Neural cell (in vitro differentiated cells): Measurements from ENCODE around the gene TAS2R1. TPM values are rescaled to one million over a fixed set of nuclear protein-coding genes. Genes with fewer than 3 reads are reported as not detected.

Source experiments
- H2AFZ ChIP-seq: fragments of 200-600, 300-800 bp; sonication (generic), shearing (Covaris generic); 2 replicates; pipeline ENCODE4 v1.6.0; 2014; ENCODE audit warnings: low read depth, mild to moderate bottlenecking, antibody characterized with exemption, low read length, moderate library complexity
- H3F3A ChIP-seq: fragments of 200-600 bp; shearing (Covaris generic); 2 replicates; pipeline ENCODE4 v1.6.1; 2016; ENCODE audit warnings: mild to moderate bottlenecking, moderate library complexity, mixed read lengths, antibody characterized with exemption, low read length; ENCODE audit not compliant: insufficient read depth, poor library complexity, severe bottlenecking
- H3K27ac ChIP-seq: fragments of 200-600, 300-800 bp; sonication (generic), shearing (Covaris generic); 2 replicates; pipeline ENCODE4 v1.5.1; 2014; ENCODE audit warnings: mild to moderate bottlenecking, low read length, moderate library complexity
- H3K27me3 ChIP-seq: fragments of 300-800, 200-600 bp; sonication (generic), shearing (Covaris generic); 2 replicates; pipeline ENCODE4 v1.6.0; 2014; ENCODE audit warnings: mild to moderate bottlenecking, low read depth, low read length, moderate library complexity; ENCODE audit not compliant: insufficient read depth
- H3K36me3 ChIP-seq: fragments of 300-800, 200-600 bp; sonication (generic), shearing (Covaris generic); 2 replicates; pipeline ENCODE4 v1.5.1; 2014; ENCODE audit warnings: mild to moderate bottlenecking, antibody characterized with exemption, low read length, moderate library complexity; ENCODE audit not compliant: insufficient read depth
- H3K4me2 ChIP-seq: fragments of 300-800, 200-600 bp; sonication (generic), shearing (Covaris generic); 2 replicates; pipeline ENCODE4 v1.6.0; 2014; ENCODE audit warnings: mild to moderate bottlenecking, low read length
- H3K4me3 ChIP-seq: fragments of 300-800, 200-600 bp; sonication (generic), shearing (Covaris generic); 2 replicates; pipeline ENCODE4 v1.5.1; 2014; ENCODE audit warnings: mild to moderate bottlenecking, low read length, moderate library complexity
- H3K79me2 ChIP-seq: fragments of 200-600 bp; shearing (Covaris generic); replicated peaks from 2 replicates; pipeline ENCODE4 v1.6.0; 2014; ENCODE audit warnings: mild to moderate bottlenecking, low read length, moderate library complexity; ENCODE audit not compliant: insufficient read depth
- H3K9ac ChIP-seq: fragments of 300-800, 200-600 bp; sonication (generic), shearing (Covaris generic); 2 replicates; pipeline ENCODE4 v1.6.1; 2016; ENCODE audit warnings: mild to moderate bottlenecking, low read length, mixed read lengths
- H3K9me2 ChIP-seq: fragments of 200-600 bp; shearing (Covaris generic); 2 replicates; pipeline ENCODE4 v1.6.1; 2016; ENCODE audit warnings: mild to moderate bottlenecking, low read length, mixed read lengths; ENCODE audit not compliant: insufficient read depth
- H3K9me3 ChIP-seq: fragments of 200-600, 300-800 bp; sonication (generic), shearing (Covaris generic); 2 replicates; pipeline ENCODE4 v1.6.1; 2016; ENCODE audit warnings: mild to moderate bottlenecking, mixed run types, low read length, moderate library complexity, mixed read lengths
- H4K20me1 ChIP-seq: fragments of 200-600 bp; shearing (Covaris generic); 2 replicates; pipeline ENCODE4 v1.6.1; 2016; ENCODE audit warnings: mild to moderate bottlenecking, mixed run types; ENCODE audit not compliant: insufficient read depth
- CTCF ChIP-seq: fragments of 450-650 bp; IDR thresholded peaks from 2 replicates; pipeline ENCODE4 v1.5.1; 2014; ENCODE audit warnings: antibody characterized with exemption, mild to moderate bottlenecking, moderate library complexity; ENCODE audit not compliant: poor library complexity, severe bottlenecking
- EP300 ChIP-seq: fragments of 450-650 bp; conservative IDR thresholded peaks from 2 replicates; pipeline ENCODE4 v1.6.1; 2014; ENCODE audit warnings: antibody characterized with exemption, mild to moderate bottlenecking, moderate library complexity; ENCODE audit not compliant: poor library complexity, severe bottlenecking
- EZH2 ChIP-seq: fragments of 200-600, 300-800 bp; shearing (Covaris generic), sonication (generic); IDR thresholded peaks from 2 replicates; pipeline ENCODE4 v1.6.1; 2014; ENCODE audit warnings: antibody characterized with exemption, low read length, borderline replicate concordance, mild to moderate bottlenecking; ENCODE audit not compliant: insufficient read depth, poor library complexity, severe bottlenecking
- POLR2AphosphoS5 ChIP-seq: IDR thresholded peaks from 2 replicates; pipeline ENCODE4 v1.6.1; 2012
- RAD21 ChIP-seq: fragments of 450-650 bp; conservative IDR thresholded peaks from 2 replicates; pipeline ENCODE4 v1.6.1; 2014; ENCODE audit warnings: antibody characterized with exemption, mild to moderate bottlenecking, moderate library complexity
- REST ChIP-seq: IDR thresholded peaks from 2 replicates; pipeline ENCODE4 v1.6.1; 2012; ENCODE audit warnings: borderline replicate concordance
- TAF1 ChIP-seq: IDR thresholded peaks from 2 replicates; pipeline ENCODE4 v1.6.1; 2012; ENCODE audit warnings: low read depth
- polyA plus RNA-seq: library from polyadenylated mRNA; depleted of rRNA; stranded (reverse); fragments of >200 nt; gene quantifications from 2 replicates; pipeline ENCODE4 v1.2.3, GENCODE V29; 2014

Gene TAS2R1
- polyA plus RNA-seq, 1 donor from 2014 or later, result 0.41 TPM

GRCh38 chr5:9621379-9621903 lies 8.7 kb downstream of the TAS2R1 start:
- Histone ChIP-seq H3K79me2 (no peaks in the 10 kb centered on the region), H3K9ac (no peak overlapping the region), H3F3A (no peaks in the 10 kb centered on the region), H2AFZ (no peak overlapping the region), H3K4me3 (no peak overlapping the region), H3K36me3 (no peaks in the 10 kb centered on the region), H3K4me2 (no peak overlapping the region), H3K27ac (no peak overlapping the region), H4K20me1 (no peaks in the 10 kb centered on the region), H3K9me3 (no peaks in the 10 kb centered on the region), H3K9me2 (no peaks in the 10 kb centered on the region), H3K27me3 (no peaks in the 10 kb centered on the region)
- TF ChIP-seq TAF1 (no peak), RAD21 (no peak), EZH2 (no peak), POLR2AphosphoS5 (no peak)

- Histone ChIP-seq H3K79me2 (no peaks in the 10 kb centered on the region), H3K9me3 (no peaks in the 10 kb centered on the region)
- TF ChIP-seq POLR2AphosphoS5 (no peak), RAD21 (no peak), EZH2 (no peak), REST (no peak), EP300 (no peak), CTCF (no peak), TAF1 (no peak)
Observed at GRCh38 chr5:9619331-9620092, 10.6 kb downstream of the TAS2R1 start.

More at GRCh38 chr5:9619331-9620092, 10.6 kb downstream of the TAS2R1 start:
- H3F3A ChIP-seq, result no peaks in the 10 kb centered on the region
- no peak overlapping the region for H3K27ac ChIP-seq
- H3K27me3 ChIP-seq, result no peaks in the 10 kb centered on the region
- H3K36me3 ChIP-seq, result no peaks in the 10 kb centered on the region
- no peak overlapping the region for H3K9ac ChIP-seq
- no peak overlapping the region for H3K4me3 ChIP-seq
- no peak overlapping the region for H3K4me2 ChIP-seq
- H2AFZ ChIP-seq, result no peak overlapping the region
- H4K20me1 ChIP-seq, result no peaks in the 10 kb centered on the region
- no peaks in the 10 kb centered on the region for H3K9me2 ChIP-seq
